ENCODE measurements around the gene CMTM5. TPM values are rescaled to one million over a fixed set of nuclear protein-coding genes. Genes with fewer than 3 reads are reported as not detected.
"Not testable (repeated sequence)": the region's sequence is repeated elsewhere in the genome, so short reads cannot be mapped to it uniquely, and the experiment has no call there.

The CMTM5 gene
- total and polyA plus RNA-seq, 9 donors, result 0.88 to 4.5 (median 2.4) TPM

DNA sequence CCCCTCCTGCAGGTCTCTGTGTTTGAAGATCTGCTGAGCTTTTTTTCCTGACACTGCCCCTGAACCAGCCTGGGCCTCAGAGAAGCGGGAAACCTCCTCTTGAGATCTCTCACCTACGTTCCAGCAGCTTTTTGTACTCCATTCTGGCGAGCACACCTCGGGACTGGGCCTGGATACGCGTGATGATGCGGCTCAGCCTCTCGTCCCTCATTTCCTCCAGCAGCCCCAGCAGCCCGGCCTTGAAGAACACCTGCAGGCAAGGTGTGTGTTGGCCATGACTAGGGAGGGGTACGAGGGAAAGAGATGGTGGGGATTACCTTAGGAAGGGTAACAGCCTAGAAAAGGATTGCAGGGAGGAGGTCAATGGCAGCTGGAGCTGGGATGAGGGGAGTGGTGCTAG lies 48.3 kb downstream of the CMTM5 start:
- peaks cover 6% of the 10 kb centered on the region for H3K36me3 ChIP-seq (ENCODE audit: control insufficient read depth, insufficient read depth, low read length)
- H3K4me3 ChIP-seq (ENCODE audit: low read length), result no peak overlapping the region
- WGBS (ENCODE audit: insufficient coverage), result 70% methylated on average over 10 of the region's 10 CpGs
- H3K4me1 ChIP-seq (ENCODE audit: control insufficient read depth, insufficient read depth, low read length), result peaks cover 2% of the 10 kb centered on the region
- no peaks in the 10 kb centered on the region for H3K27me3 ChIP-seq (ENCODE audit: control insufficient read depth, insufficient read depth, low read length)
- no peak overlapping the region for H3K27ac ChIP-seq (ENCODE audit: low read length)
- no peaks in the 10 kb centered on the region for H3K9me3 ChIP-seq (replicated peaks; ENCODE audit: control insufficient read depth, low read depth, low read length)
- no peak for DNase-seq

- H3K4me1 ChIP-seq (ENCODE audit: control insufficient read depth, insufficient read depth, low read length); H3K9me3 ChIP-seq (replicated peaks; ENCODE audit: control insufficient read depth, low read depth, low read length); H3K36me3 ChIP-seq (ENCODE audit: control insufficient read depth, insufficient read depth, low read length); H3K4me3 ChIP-seq (ENCODE audit: low read length); DNase-seq; H3K27ac ChIP-seq (ENCODE audit: low read length); H3K27me3 ChIP-seq (ENCODE audit: control insufficient read depth, insufficient read depth, low read length): not testable (repeated sequence)
- WGBS (ENCODE audit: insufficient coverage), result 100% methylated on average over 1 of the region's 6 CpGs
Measured at GRCh38 chr14:23425798-23426197, 49.0 kb downstream of the CMTM5 start.

- H3K9me3 ChIP-seq (replicated peaks; ENCODE audit: control insufficient read depth, low read depth, low read length), result no peaks in the 10 kb centered on the region
- H3K4me3 ChIP-seq (ENCODE audit: low read length), result no peak overlapping the region
- H3K27ac ChIP-seq (ENCODE audit: low read length), result no peak overlapping the region
- no peaks in the 10 kb centered on the region for H3K27me3 ChIP-seq (ENCODE audit: control insufficient read depth, insufficient read depth, low read length)
- WGBS (ENCODE audit: insufficient coverage), result 86% methylated on average over 4 of the region's 13 CpGs
- peaks cover 6% of the 10 kb centered on the region for H3K4me1 ChIP-seq (ENCODE audit: control insufficient read depth, insufficient read depth, low read length)
- H3K36me3 ChIP-seq (ENCODE audit: control insufficient read depth, insufficient read depth, low read length), result peaks cover 6% of the 10 kb centered on the region
- no peak for DNase-seq
Measured at GRCh38 chr14:23428686-23429495, 52.0 kb downstream of the CMTM5 start.

Other genes starting within 250 kb of the CMTM5 start
- gene SLC7A8, start 193.4 kb upstream of the CMTM5 start, total RNA-seq, result 4.2 TPM
- gene SLC7A8, start 193.4 kb upstream of the CMTM5 start, polyA plus RNA-seq (ENCODE audit: insufficient read depth in 1 of 8, insufficient read length in 8 of 8, low replicate concordance in 1 of 8), result 10 to 100 TPM in 2 of 8 donors, 1 to 10 TPM in 6; 2.6 to 10.6 (median 5.0) TPM
- gene RNF212B, start 139.1 kb upstream of the CMTM5 start, total RNA-seq, result not detected
- gene RNF212B, start 139.1 kb upstream of the CMTM5 start, polyA plus RNA-seq (ENCODE audit: insufficient read depth in 1 of 8, insufficient read length in 8 of 8, low replicate concordance in 1 of 8), result under 1 TPM in 1 of 8 donors, not detected in 7; 0.52 TPM
- 8.6 TPM for gene HOMEZ, start 90.9 kb upstream of the CMTM5 start, total RNA-seq
- 10 to 100 TPM in 5 of 8 donors, 1 to 10 TPM in 3; 8.9 to 12.6 (median 11.1) TPM for gene HOMEZ, start 90.9 kb upstream of the CMTM5 start, polyA plus RNA-seq (ENCODE audit: insufficient read depth in 1 of 8, insufficient read length in 8 of 8, low replicate concordance in 1 of 8)
- 7.5 TPM for gene PPP1R3E, start 74.2 kb upstream of the CMTM5 start, total RNA-seq
- gene PPP1R3E, start 74.2 kb upstream of the CMTM5 start, polyA plus RNA-seq (ENCODE audit: insufficient read depth in 1 of 8, insufficient read length in 8 of 8, low replicate concordance in 1 of 8), result 10 to 100 TPM in 5 of 8 donors, 1 to 10 TPM in 3; 8.0 to 19.2 (median 12.3) TPM
- 15.1 TPM for gene BCL2L2, start 70.2 kb upstream of the CMTM5 start, total RNA-seq
- 10 to 100 TPM; 26.1 to 39.3 (median 31.6) TPM for gene BCL2L2, start 70.2 kb upstream of the CMTM5 start, polyA plus RNA-seq (ENCODE audit: insufficient read depth in 1 of 8, insufficient read length in 8 of 8, low replicate concordance in 1 of 8)
- gene PABPN1, start 55.6 kb upstream of the CMTM5 start, total RNA-seq, result 58.2 TPM
- gene PABPN1, start 55.6 kb upstream of the CMTM5 start, polyA plus RNA-seq (ENCODE audit: insufficient read depth in 1 of 8, insufficient read length in 8 of 8, low replicate concordance in 1 of 8), result 100 to 1,000 TPM; 103 to 134 (median 123) TPM
- 15.5 TPM for gene SLC22A17, start 24.2 kb upstream of the CMTM5 start, total RNA-seq
- gene SLC22A17, start 24.2 kb upstream of the CMTM5 start, polyA plus RNA-seq (ENCODE audit: insufficient read depth in 1 of 8, insufficient read length in 8 of 8, low replicate concordance in 1 of 8), result 10 to 100 TPM; 18.2 to 26.8 (median 20.3) TPM
- gene EFS, start 11.9 kb upstream of the CMTM5 start, total RNA-seq, result 20.8 TPM
- 10 to 100 TPM; 35.1 to 51.4 (median 45.4) TPM for gene EFS, start 11.9 kb upstream of the CMTM5 start, polyA plus RNA-seq (ENCODE audit: insufficient read depth in 1 of 8, insufficient read length in 8 of 8, low replicate concordance in 1 of 8)
- gene IL25, start 4.2 kb upstream of the CMTM5 start, total RNA-seq, result not detected
- gene IL25, start 4.2 kb upstream of the CMTM5 start, polyA plus RNA-seq (ENCODE audit: insufficient read depth in 1 of 8, insufficient read length in 8 of 8, low replicate concordance in 1 of 8), result not detected
- gene MYH6, start 31.2 kb downstream of the CMTM5 start, total RNA-seq, result 0.66 TPM
- 1 to 10 TPM; 3.4 to 7.2 (median 4.4) TPM for gene MYH6, start 31.2 kb downstream of the CMTM5 start, polyA plus RNA-seq (ENCODE audit: insufficient read depth in 1 of 8, insufficient read length in 8 of 8, low replicate concordance in 1 of 8)
- 124 TPM for gene MYH7, start 58.6 kb downstream of the CMTM5 start, total RNA-seq
- gene MYH7, start 58.6 kb downstream of the CMTM5 start, polyA plus RNA-seq (ENCODE audit: insufficient read depth in 1 of 8, insufficient read length in 8 of 8, low replicate concordance in 1 of 8), result 100 to 1,000 TPM; 345 to 948 (median 605) TPM
- gene NGDN, start 92.7 kb downstream of the CMTM5 start, total RNA-seq, result 45.8 TPM
- 10 to 100 TPM; 37.0 to 46.9 (median 39.6) TPM for gene NGDN, start 92.7 kb downstream of the CMTM5 start, polyA plus RNA-seq (ENCODE audit: insufficient read depth in 1 of 8, insufficient read length in 8 of 8, low replicate concordance in 1 of 8)
- 0.35 TPM for gene ZFHX2, start 174.7 kb downstream of the CMTM5 start, total RNA-seq
- 1 to 10 TPM; 1.2 to 2.5 (median 1.8) TPM for gene ZFHX2, start 174.7 kb downstream of the CMTM5 start, polyA plus RNA-seq (ENCODE audit: insufficient read depth in 1 of 8, insufficient read length in 8 of 8, low replicate concordance in 1 of 8)
- 8.2 TPM for gene THTPA, start 179.2 kb downstream of the CMTM5 start, total RNA-seq
- gene THTPA, start 179.2 kb downstream of the CMTM5 start, polyA plus RNA-seq (ENCODE audit: insufficient read depth in 1 of 8, insufficient read length in 8 of 8, low replicate concordance in 1 of 8), result 10 to 100 TPM; 11.1 to 14.2 (median 13.4) TPM
- 9.5 TPM for gene AP1G2, start 190.7 kb downstream of the CMTM5 start, total RNA-seq
- gene AP1G2, start 190.7 kb downstream of the CMTM5 start, polyA plus RNA-seq (ENCODE audit: insufficient read depth in 1 of 8, insufficient read length in 8 of 8, low replicate concordance in 1 of 8), result 10 to 100 TPM; 13.9 to 30.0 (median 19.7) TPM
- gene JPH4, start 201.7 kb downstream of the CMTM5 start, total RNA-seq, result 0.53 TPM
- 1 to 10 TPM in 4 of 8 donors, under 1 TPM in 4; 0.26 to 3.0 (median 0.95) TPM for gene JPH4, start 201.7 kb downstream of the CMTM5 start, polyA plus RNA-seq (ENCODE audit: insufficient read depth in 1 of 8, insufficient read length in 8 of 8, low replicate concordance in 1 of 8)

Measured in muscle of leg (tissue), 11 donors.